Limb (tissue), 2 donors: Measurements from ENCODE around the gene NAALADL2.
"Not testable (repeated sequence)": the region's sequence is repeated elsewhere in the genome, so short reads cannot be mapped to it uniquely, and the experiment has no call there.

Source experiments
- DNase-seq, 2 donors: peaks; one replicate each; pipeline ENCODE4 v3.0.0-alpha.2; 2016; ENCODE audit errors: extremely low spot score in 2 of 2

NAALADL2 gene

DNA sequence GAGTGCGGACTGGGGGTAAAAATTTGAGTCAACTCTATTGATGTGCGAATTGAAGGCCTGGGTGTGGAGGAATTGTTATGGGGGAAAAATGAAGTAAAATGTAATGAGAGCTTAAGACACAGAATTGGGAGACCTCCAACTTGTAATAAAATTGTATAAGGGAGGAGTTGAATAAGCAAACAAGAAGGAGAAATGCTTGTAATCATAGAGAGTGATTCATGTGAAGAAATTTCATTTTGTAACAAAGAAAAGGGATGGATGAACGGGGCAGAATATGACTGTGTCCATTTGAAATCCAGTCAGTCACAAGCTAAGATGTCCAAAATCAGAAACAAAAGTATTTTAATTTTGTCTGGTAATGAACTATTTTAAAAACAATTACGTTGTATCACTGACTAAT lies 552.3 kb downstream of the NAALADL2 start:
- no peak for DNase-seq

DNA sequence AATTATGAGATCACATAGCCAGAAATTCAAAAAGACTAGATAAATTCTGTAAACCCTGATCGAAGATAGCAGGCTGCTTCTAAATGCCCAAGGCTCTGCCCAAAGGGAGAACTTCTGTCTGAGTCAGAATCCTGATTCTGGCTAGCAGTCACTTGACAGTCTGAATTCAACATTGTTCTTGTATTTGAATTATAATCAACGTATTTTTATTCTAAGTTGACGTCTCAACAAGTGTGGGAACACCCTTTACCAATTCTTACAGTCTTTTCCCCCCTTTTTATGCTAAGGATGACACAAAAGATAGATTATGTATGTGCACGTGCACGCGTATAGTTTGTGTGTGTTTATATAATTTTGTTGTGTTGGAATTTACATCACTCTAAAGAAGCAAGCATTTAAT lies 552.8 kb downstream of the NAALADL2 start:
- no peak for DNase-seq

DNA sequence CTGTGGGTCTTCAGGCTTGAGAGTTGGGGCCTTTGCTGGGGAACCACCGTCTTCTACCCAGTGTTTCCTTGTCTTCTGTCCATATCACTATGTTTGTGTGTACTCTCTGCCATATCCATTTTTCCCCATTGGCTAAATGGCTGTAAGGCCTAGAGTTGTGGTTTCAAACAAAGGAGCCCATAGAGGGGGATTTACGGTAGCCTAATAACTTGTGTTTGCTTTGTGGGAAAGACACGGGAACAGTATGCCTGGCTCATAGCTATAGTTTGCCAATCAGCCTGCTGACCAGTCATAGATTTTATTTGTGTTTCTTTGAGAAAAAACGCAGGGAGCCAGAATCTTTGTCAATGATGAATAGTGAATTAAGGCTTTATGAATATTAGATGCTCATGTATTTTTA lies 554.8 kb downstream of the NAALADL2 start:
- no peak for DNase-seq

DNA sequence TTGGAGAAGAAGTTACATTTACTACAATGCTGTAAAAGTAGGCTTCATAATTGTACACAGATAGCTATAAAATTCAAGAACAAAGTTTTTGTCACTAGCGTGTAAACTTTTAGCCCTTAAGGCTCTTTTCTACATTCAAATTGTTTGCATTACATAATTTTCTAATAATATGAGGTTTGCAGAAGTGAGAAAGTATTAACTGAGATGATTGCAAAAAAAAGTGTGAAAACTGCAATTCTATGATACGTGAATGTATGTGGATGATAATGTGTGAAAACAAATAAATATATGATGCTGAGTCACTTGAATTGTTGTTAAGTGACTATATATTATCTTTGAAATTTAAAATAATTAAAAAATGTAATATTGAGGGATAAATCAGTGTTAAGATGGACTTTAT lies 557.5 kb downstream of the NAALADL2 start:
- no peak for DNase-seq

DNA sequence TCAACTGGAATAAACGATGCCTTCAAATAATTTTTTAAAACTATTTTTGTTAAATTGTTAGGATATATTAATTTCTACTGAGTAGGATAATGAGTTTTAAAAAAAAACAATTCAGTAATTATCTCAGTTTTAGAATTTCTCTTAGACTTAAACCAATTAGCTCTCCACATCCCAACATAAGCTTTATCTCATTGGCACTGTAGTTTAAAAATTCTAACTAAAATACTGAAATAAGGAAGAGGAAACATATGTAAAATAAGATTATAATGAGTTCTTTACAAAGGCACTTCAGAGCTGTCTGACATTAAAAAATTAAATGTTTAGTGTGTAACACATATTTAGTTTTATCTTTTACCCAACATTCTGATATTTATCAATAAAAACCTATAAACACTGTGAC lies 558.3 kb downstream of the NAALADL2 start:
- DNase-seq, result no peak

DNA sequence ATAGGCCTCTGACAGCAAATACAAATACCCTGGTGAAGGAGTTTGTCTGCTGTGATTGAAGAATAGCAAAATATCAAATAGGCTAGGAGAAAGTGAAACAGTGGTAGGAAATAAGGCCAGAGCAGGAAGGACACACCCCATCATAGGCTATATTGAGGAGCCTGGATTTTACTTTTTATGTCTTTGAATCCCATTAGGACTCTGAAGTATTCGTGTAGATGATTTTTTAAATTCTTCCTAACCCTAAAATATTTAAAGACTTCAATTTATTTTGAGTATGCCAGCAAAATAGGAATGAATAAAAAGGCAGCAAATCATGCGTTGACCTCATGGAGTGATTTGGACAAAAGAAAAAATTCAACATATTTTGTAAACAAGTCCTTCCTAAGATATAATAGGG lies 562.8 kb downstream of the NAALADL2 start:
- no peak for DNase-seq

DNA sequence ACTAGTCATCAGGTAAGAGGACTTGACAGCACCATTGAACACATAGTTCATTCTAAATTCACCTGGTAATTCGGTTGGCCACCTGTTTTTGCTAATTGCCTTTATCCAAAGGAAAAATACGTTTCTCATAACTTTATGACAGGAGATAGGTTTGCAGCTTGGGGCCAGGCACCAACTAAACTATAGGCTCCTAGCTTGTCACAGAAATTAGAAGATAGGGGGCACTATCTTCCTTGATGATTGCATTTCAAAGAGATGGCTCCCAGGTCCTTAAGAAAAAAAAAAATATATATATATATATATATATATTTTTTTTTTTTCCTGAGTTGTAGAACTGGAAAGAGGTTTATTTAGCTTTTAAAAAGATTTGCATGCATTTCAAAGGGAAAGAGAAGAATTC lies 563.6 kb downstream of the NAALADL2 start:
- no peak for DNase-seq

DNA sequence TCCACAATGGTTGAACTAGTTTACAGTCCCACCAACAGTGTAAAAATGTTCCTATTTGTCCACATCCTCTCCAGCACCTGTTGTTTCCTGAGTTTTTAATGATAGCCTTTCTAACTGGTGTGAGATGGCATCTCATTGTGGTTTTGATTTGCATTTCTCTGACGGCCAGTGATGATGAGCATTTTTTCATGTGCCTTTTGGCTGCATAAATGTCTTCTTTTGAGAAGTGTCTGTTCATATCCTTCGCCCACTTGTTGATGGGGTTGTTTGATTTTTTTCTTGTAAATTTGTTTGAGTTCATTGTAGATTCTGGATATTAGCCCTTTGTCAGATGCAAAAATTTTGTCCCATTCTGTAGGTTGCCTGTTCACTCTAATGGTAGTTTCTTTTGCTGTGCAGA lies 564.7 kb downstream of the NAALADL2 start:
- DNase-seq, result not testable (repeated sequence)

DNA sequence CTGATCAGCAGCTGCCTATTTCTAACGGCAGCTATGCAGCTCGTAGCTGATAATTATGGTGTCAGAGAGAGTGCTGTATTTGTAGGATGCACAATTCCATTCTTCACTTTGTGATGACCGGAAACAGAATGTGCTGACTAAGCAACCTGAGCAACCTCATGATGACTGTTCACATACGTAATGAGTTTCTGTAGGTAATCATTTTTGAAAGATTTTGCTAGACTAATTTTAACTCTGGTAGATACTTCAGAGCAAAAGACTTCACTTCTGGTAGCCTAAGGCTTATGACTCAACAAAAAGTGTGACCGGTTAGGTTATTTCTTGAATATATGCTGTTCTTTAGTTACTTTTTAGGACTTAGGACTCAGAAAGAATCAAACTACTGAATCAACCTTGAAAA lies 567.7 kb downstream of the NAALADL2 start:
- no peak for DNase-seq

DNA sequence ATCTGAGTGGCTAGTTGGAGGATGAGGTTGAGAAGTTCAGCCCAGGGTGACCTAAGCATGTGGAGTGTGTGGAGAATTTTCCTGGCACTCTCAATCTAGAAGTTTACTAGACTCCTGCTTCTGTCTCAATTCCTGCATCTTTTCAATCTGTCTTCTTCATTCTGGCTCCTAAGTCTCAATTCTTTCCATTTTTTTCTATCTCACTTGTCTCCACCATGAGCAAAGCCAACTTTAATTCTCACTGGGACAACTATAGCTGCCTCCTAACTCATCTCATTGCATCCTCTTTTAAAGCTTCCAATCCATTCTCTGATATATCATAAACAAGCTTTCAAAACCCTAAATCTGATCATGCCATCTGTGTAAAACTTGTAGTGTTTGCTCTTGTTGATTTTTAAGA lies 569.3 kb downstream of the NAALADL2 start:
- no peak for DNase-seq

DNA sequence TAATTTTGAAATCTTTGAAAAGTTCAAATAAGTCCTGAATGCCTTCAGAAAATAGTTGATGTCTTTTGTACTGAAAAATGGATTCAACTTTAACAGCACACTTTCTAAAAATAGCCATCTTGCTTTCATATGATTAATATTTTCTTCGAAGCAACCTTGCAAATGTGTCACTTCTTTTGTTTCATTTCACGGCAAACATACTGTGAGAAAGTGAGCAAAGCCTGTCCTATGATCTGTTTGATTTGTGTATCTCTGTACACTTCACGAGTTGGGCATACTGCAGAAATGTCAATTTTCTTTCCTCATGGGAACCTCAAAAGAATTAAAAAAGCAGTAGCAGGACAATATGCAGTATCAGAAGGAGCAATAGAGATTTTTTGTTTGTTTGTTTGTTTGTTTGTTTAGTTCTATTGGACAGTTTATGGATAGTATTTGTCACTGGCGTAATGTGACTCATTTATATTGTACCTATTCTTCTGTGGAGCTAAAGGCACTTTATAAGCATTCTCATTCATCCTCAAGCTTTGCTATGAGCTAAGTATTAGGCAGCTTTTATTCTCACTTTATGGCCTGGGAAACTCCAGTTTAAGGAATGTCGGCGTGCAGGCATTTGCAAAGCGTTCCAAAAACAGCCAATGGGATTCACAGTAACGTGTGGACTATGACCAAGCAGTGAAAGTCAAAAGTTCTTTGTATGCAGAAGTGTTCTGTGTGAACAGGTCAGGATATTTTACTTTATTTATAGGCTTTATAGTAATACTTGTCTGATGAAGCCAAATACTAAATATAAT lies 572.0 kb downstream of the NAALADL2 start:
- DNase-seq, result no peak

DNA sequence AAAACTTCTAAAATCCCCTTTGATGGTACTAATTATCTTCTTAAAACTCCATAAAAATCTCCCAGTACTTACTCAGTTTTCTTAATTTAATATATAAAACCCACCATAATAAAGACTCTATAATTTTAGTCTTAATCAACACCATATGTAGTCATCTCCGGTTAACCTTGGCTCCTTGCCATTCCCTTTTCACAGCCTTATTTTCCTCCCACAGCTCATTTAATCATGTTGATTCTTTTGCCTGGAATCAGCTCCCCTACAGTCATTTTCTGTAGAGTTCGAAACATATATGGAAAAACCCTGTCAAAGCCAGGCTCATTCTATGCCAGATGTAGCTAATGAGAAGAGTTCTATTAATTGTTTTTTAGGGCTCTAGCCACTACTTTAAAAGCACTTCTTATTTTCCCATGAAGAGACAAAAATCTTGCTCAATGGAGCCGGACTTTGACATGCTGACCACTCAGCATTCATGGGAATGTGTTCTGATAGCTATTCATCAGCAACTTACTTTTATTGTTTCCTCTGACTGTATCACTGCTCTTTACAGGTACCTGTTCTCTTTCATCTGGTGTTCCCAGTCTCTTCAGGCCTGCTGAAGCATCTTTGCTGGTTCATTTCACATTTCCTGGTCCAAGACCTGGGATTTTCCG lies 573.4 kb downstream of the NAALADL2 start:
- peak in 1 of 2 donors; percentile 38 for DNase-seq

DNA sequence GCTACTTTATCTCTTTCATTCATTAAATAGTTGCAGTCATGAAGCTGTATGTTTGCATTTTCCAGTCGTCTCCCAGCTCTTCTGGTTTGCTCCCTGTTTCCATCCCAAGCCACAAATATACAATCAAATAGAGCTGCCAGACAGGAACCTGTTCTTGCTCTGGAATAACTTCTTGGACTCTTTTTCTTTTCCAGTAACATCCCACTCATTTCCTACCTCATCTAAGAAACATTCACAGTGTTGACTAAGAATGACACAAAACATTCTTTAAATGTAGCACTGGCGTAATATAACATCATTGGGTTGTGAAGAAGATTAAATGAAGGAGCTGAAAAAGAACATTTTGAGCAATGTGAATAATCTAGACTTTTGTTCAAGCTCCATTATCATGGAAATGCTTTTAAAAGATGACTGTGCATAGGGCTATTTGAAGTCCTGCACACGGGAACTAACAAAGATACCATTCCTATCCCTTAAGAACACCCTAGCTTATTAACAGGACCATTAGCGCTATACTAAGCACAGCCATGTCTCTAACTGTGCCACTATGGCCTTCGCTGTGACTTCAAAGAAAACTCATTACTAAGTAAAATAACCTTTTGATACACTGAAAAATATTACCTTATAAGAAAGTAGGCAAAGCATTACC lies 574.0 kb downstream of the NAALADL2 start:
- DNase-seq, result no peak

DNA sequence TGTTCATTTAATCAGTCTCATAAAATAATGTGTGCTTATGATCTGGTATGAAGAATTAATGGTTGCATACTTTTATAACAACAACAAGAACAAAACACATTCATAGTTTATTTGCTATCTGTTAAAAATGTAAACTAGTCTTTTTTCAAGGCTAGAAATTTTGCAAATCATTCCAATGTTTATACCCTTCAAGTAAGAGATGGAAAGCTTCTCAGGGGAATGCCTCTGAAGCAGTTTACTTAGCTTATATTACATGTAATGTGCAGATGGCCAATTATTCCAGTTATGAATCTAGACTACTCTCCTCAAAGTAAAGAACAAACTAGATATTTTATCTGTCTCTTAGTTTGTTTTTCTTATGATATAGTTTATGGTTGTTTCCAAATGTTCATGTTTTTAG lies 575.4 kb downstream of the NAALADL2 start:
- DNase-seq, result peak in 1 of 2 donors; percentile 28

DNA sequence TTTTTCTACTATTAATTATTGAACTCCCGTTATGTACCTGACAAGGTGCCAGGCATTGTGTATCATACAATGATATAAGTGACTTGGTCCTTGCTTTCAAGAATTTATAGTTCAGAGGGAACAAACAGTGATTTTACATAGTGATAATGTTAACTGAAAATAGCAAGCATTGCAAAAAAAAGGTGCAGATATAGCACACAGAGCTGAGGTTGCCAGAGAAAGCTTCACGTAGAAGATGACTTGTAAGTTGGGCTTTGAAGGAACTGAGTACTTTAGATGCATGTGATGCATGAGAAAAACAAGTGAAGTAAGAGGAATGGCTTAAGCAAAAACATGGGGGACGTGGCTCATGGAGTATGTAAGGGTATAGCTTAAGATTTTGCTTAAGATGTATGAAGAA lies 584.5 kb downstream of the NAALADL2 start:
- DNase-seq, result no peak

DNA sequence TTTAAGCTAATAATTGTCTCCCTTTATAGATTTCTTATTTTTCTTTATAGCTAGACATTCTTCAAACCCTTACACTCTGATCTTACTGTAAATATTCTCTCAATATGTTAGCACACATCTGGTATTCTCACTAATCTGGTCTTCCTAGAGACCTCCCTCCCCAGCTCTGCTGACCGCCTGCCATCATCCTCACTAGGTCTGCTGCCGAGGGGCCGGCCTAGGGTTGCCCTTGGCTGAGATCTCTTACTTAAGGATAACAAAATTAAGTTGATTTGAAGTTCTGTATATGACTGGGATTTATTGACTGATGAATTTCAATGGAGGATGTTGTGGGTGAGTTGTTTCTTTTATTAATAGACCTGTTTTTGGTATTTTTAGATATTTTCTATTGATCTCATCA lies 586.6 kb downstream of the NAALADL2 start:
- no peak for DNase-seq

DNA sequence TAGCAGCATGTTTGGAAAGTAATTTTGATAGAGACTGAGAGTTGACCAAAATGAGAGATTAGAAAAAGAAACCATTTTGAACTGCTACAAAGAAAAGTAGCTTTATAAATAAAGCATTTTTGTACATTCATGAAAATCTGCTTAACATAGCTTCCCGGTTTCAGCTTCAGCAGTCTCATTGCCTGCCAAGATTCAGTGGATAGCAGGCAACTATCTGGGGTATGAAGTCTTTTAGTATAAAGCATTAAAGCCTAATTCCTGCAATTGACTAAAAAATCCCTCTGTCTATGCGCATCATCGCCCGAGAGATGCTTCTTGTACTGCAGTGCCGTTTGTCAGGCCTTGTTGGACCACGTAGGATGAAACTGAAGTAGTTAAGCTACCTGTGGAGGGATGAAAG lies 588.4 kb downstream of the NAALADL2 start:
- peak in 1 of 2 donors; percentile 32 for DNase-seq

DNA sequence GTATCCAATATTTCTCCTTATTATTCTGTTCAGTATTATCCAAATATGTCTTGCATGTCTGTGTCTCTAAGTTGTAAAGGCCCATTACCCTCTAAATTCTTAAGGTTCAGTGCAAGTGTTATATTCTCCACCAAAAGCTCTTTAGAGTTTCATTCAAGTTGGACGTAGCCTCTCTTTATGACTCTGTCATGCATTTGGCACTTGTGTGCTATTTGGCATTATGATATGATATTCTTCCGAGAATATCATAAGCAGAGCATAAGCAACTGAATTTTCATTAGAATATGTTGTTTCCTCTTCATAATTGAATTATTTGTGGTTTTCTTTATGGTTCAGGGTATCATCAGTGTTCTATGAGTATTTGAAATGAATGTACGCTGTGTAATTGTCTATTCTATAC lies 594.2 kb downstream of the NAALADL2 start:
- DNase-seq, result no peak

DNA sequence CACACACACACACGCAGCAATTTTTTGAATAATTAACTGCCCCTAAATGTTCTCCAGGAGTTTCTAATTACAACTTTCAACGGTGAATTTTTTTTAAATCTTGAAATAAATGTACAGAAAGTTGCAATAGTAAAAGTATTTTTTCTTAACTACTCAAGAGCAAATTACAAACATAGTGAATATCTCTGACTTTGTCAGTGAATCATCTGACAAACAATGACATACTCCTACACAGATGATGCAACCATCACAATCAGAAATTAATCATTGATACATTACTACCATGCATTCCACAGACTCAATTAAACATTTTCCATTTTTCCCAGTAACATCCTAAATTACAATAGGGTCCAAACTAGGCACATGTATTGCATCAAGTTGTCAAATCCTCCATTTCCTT lies 597.3 kb downstream of the NAALADL2 start:
- DNase-seq, result no peak

DNA sequence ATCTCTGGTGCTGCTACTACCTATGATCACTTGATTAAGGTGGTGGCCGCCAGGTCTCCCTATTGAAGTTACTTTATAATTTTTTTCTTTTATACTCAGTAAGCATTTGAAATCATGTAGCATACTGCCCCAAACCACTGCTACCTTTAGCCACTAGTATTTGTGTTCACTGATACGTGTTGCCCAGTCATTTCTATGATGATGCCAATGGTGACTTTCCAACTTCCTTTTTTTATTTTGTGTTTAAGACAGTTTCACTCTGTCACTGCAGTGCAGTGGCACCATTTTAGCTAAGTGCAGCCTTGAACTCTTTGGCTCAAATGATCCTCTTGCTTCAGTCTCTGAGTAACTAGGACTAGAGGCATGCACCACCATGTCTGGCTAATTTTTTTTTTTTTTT lies 598.2 kb downstream of the NAALADL2 start:
- no peak for DNase-seq

DNA sequence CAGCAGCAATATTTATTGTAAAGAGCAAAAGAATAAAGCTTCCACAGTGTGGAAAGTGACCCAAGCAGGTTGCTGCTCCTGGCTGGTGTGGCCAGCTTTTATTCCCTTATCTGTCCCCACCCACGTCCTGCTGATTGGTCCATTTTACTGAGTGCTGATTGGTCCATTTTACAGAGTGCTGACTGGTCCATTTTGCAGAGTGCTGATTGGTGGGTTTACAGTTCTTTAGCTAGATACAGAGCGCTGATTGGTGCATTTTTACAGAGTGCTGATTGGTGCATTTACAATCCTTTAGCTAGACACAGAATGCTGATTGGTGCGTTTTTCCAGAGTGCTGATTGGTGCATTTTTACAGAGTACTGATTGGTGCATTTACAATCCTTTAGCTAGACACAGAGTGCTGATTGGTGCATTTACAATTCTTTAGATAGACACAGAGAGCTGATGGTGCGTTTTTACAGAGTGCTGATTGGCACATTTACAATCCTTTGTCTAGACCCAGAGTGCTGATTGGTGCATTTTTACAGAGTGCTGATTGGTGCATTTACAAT lies 601.8 kb downstream of the NAALADL2 start:
- DNase-seq, result not testable (repeated sequence)

DNA sequence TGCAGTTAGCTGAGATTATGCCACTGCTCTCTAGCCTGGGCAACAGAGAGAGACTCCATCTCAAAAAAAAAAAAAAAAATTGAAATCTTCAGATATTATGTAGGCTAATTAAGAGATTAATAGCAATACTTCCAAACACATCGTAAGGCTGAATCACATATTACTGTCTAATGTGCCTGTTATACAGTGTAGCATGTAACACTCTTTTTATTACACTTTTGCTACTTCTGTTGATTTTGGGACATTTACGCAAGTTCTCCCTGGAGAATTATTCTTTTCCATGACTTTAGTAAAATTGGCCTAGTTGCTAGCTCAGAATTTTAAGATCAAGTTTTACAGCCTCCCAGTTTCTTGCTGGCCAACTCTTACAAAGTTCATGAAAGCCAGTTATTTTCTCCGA lies 605.2 kb downstream of the NAALADL2 start:
- DNase-seq, result no peak
